GM23338 (cell line): ENCODE data around the gene TCERG1L. TPM values are rescaled to one million over a fixed set of nuclear protein-coding genes. Genes with fewer than 3 reads are reported as not detected.
"Not testable (repeated sequence)": the region's sequence is repeated elsewhere in the genome, so short reads cannot be mapped to it uniquely, and the experiment has no call there.

Experiments used
- ATAC-seq: fragments of 200-7000 bp; cut with Tn5 transposase; 3 replicates; pipeline ENCODE4 v1.9.1; 2020
- DNase-seq: peaks from one replicate; pipeline ENCODE4 v3.0.0-alpha.2; 2015; ENCODE audit warnings: low spot score
- H2AFZ ChIP-seq: fragments of 200-600 bp; sonication (generic); 2 replicates; pipeline ENCODE4 v1.8.0; 2016; ENCODE audit warnings: antibody characterized with exemption, mild to moderate bottlenecking, moderate library complexity
- H3F3A ChIP-seq: fragments of 200-600 bp; sonication (generic); replicated peaks from 2 replicates; pipeline ENCODE4 v1.8.0; 2017; ENCODE audit warnings: antibody characterized with exemption, mixed run types, low read depth
- H3K27ac ChIP-seq: fragments of 200-600 bp; sonication (generic); 2 replicates; pipeline ENCODE4 v1.6.1; 2016; ENCODE audit warnings: low read depth
- H3K27me3 ChIP-seq: fragments of 200-600 bp; sonication (generic); 2 replicates; pipeline ENCODE4 v1.8.0; 2016; ENCODE audit warnings: mild to moderate bottlenecking, mixed run types, moderate library complexity; ENCODE audit not compliant: insufficient read depth
- H3K36me3 ChIP-seq: fragments of 200-600 bp; sonication (generic); 2 replicates; pipeline ENCODE4 v1.8.0; 2016; ENCODE audit warnings: mild to moderate bottlenecking; ENCODE audit not compliant: insufficient read depth
- H3K4me1 ChIP-seq: fragments of 200-600 bp; sonication (generic); 2 replicates; pipeline ENCODE4 v1.8.0; 2016; ENCODE audit warnings: mild to moderate bottlenecking, moderate library complexity; ENCODE audit not compliant: insufficient read depth
- H3K4me2 ChIP-seq: fragments of 200-600 bp; sonication (generic); 2 replicates; pipeline ENCODE4 v1.7.1; 2017; ENCODE audit warnings: mixed run types
- H3K4me3 ChIP-seq: fragments of 200-600 bp; sonication (generic); 2 replicates; pipeline ENCODE4 v1.6.1; 2016; ENCODE audit warnings: mixed run types
- H3K79me2 ChIP-seq: fragments of 200-600 bp; sonication (generic); replicated peaks from 2 replicates; pipeline ENCODE4 v1.8.0; 2017; ENCODE audit warnings: mild to moderate bottlenecking; ENCODE audit not compliant: insufficient read depth
- H3K9me2 ChIP-seq: fragments of 200-600 bp; sonication (generic); 2 replicates; pipeline ENCODE4 v1.8.0; 2017; ENCODE audit not compliant: insufficient read depth
- H4K20me1 ChIP-seq: fragments of 200-600 bp; sonication (generic); replicated peaks from 2 replicates; pipeline ENCODE4 v1.8.0; 2017; ENCODE audit warnings: mild to moderate bottlenecking; ENCODE audit not compliant: insufficient read depth
- H3K27ac Mint-ChIP-seq: 2 replicates; pipeline ENCODE4 v1.8.0; 2020; ENCODE audit warnings: inconsistent platforms, mild to moderate bottlenecking, moderate library complexity, mixed read lengths
- H3K27me3 Mint-ChIP-seq: 3 replicates; pipeline ENCODE4 v1.8.0; 2022; ENCODE audit warnings: low read depth, mild to moderate bottlenecking, moderate library complexity, mixed read lengths, inconsistent platforms; ENCODE audit not compliant: insufficient read depth, poor library complexity
- H3K36me3 Mint-ChIP-seq: 3 replicates; pipeline ENCODE4 v1.8.0; 2021; ENCODE audit warnings: low read depth, mild to moderate bottlenecking, inconsistent platforms, moderate library complexity, mixed read lengths
- H3K4me1 Mint-ChIP-seq: 3 replicates; pipeline ENCODE4 v1.8.0; 2020; ENCODE audit warnings: mild to moderate bottlenecking, inconsistent platforms, mixed read lengths
- H3K4me3 Mint-ChIP-seq: 3 replicates; pipeline ENCODE4 v1.8.0; 2021; ENCODE audit warnings: moderate library complexity, mild to moderate bottlenecking, inconsistent platforms, mixed read lengths
- H3K9me3 Mint-ChIP-seq: 3 replicates; pipeline ENCODE4 v1.8.0; 2020; ENCODE audit warnings: moderate library complexity, mild to moderate bottlenecking, inconsistent platforms, mixed read lengths
- CREB1 ChIP-seq: fragments of 250-450 bp; sonication (Bioruptor Pico); IDR thresholded peaks from 2 replicates; pipeline ENCODE4 v1.5.0; 2020; ENCODE audit warnings: low read depth, mild to moderate bottlenecking, moderate library complexity
- CTCF ChIP-seq, 2 experiments: fragments of 200-600 bp in 1 of 2; sonication (generic) in 1 of 2; conservative IDR thresholded peaks; 2 replicates each; pipeline versions ENCODE4 v1.5.1 to v1.6.1; 2016 to 2017; ENCODE audit warnings: antibody characterized with exemption in 2 of 2, low read depth in 2 of 2, mild to moderate bottlenecking in 2 of 2, moderate library complexity in 1 of 2
- EZH2 ChIP-seq: fragments of 200-600 bp; sonication (generic); IDR thresholded peaks from one replicate; pipeline ENCODE4 v1.8.0; 2017; ENCODE audit warnings: antibody characterized with exemption, mild to moderate bottlenecking, low read depth; ENCODE audit not compliant: unreplicated experiment
- JUNB ChIP-seq: IDR thresholded peaks from one replicate; pipeline ENCODE4 v1.6.1; 2016; ENCODE audit warnings: antibody characterized with exemption; ENCODE audit not compliant: unreplicated experiment
- NANOG ChIP-seq: IDR thresholded peaks from 2 replicates; pipeline ENCODE4 v1.6.1; 2016; ENCODE audit warnings: antibody characterized with exemption, borderline replicate concordance
- POLR2AphosphoS5 ChIP-seq: IDR thresholded peaks from 2 replicates; pipeline ENCODE4 v1.6.1; 2016; ENCODE audit warnings: antibody characterized with exemption, low read depth
- REST ChIP-seq: IDR thresholded peaks from one replicate; pipeline ENCODE4 v1.6.1; 2018; ENCODE audit warnings: antibody characterized with exemption; ENCODE audit not compliant: unreplicated experiment
- ZNF114 ChIP-seq: fragments of 250-450 bp; sonication (Bioruptor Pico); IDR thresholded peaks from 2 replicates; pipeline ENCODE4 v1.5.0; 2020; ENCODE audit warnings: mild to moderate bottlenecking, moderate library complexity
- ZNF331 ChIP-seq: fragments of 250-450 bp; sonication (Bioruptor Pico); IDR thresholded peaks from 2 replicates; pipeline ENCODE4 v1.5.0; 2020; ENCODE audit warnings: low read depth, mild to moderate bottlenecking, moderate library complexity
- ZNF462 ChIP-seq: fragments of 250-450 bp; sonication (Bioruptor Pico); IDR thresholded peaks from 2 replicates; pipeline ENCODE4 v1.5.0; 2020; ENCODE audit warnings: mild to moderate bottlenecking, moderate library complexity
- polyA plus RNA-seq: library from polyadenylated mRNA; unstranded; fragments of >200 nt; fragmentation: Nextera tagmentation; extraction: Ambion mirVana; gene quantifications from 2 replicates; pipeline ENCODE4 v1.2.1, GENCODE V29; 2016
- total RNA-seq: library from RNA; depleted of rRNA; stranded (reverse); fragments of >200 nt; shearing (Covaris generic); gene quantifications from 2 replicates; pipeline ENCODE4 v1.2.3, GENCODE V29; 2014

TCERG1L gene
- total and polyA plus RNA-seq, 2 experiments from 2014 or later: 3.9 to 5.5 TPM

- H3K9me3 Mint-ChIP-seq: peaks cover 92% of the 10 kb centered on the region
- not testable (repeated sequence) for H3K4me3 ChIP-seq, DNase-seq, H4K20me1 ChIP-seq, H3K79me2 ChIP-seq, H3K4me3 Mint-ChIP-seq, H3F3A ChIP-seq, H3K4me1 ChIP-seq, H3K27me3 Mint-ChIP-seq, H2AFZ ChIP-seq, H3K36me3 ChIP-seq, H3K4me2 ChIP-seq, H3K9me2 ChIP-seq, H3K27me3 ChIP-seq, H3K27ac Mint-ChIP-seq, ATAC-seq, H3K27ac ChIP-seq
- H3K36me3 Mint-ChIP-seq: peaks cover 20% of the 10 kb centered on the region
- H3K4me1 Mint-ChIP-seq: peaks cover 12% of the 10 kb centered on the region; the same call in 2 of the 3 replicates
Measured at GRCh38 chr10:131322575-131322974, 11.1 kb upstream of the TCERG1L start.

- peak; percentile 16 for DNase-seq
- no peaks in the 10 kb centered on the region for H3F3A ChIP-seq
- TF ChIP-seq REST (no peak), ZNF114 (no peak), JUNB (no peak), ZNF331 (no peak), NANOG (no peak), EZH2 (no peak), CREB1 (CRISPR knock-in tag) (no peak), ZNF462 (no peak), POLR2AphosphoS5 (no peak), CTCF (conservative IDR thresholded peaks at IDR 0.05; ENCODE audit: low read depth in 2 of 2) (no peak)
Measured at GRCh38 chr10:131320860-131321604, 9.5 kb upstream of the TCERG1L start.

More at GRCh38 chr10:131320860-131321604, 9.5 kb upstream of the TCERG1L start:
- peaks cover 89% of the 10 kb centered on the region for H3K9me3 Mint-ChIP-seq
- no peak overlapping the region for H3K4me3 Mint-ChIP-seq
- no peaks in the 10 kb centered on the region; the same call in 1 of the 2 replicates for H3K36me3 ChIP-seq
- no peaks in the 10 kb centered on the region for H3K9me2 ChIP-seq
- H3K4me2 ChIP-seq: no peak overlapping the region
- no peaks in the 10 kb centered on the region for H4K20me1 ChIP-seq
- peaks cover 12% of the 10 kb centered on the region; the same call in 2 of the 3 replicates for H3K4me1 Mint-ChIP-seq
- no peak overlapping the region for H3K27ac Mint-ChIP-seq
- H3K4me3 ChIP-seq: no peak overlapping the region
- peaks cover 16% of the 10 kb centered on the region for H3K36me3 Mint-ChIP-seq
- no peaks in the 10 kb centered on the region for H3K27me3 ChIP-seq
- ATAC-seq: peak; percentile 54
- no peak overlapping the region for H3K27ac ChIP-seq
- H2AFZ ChIP-seq: peak overlapping the region; percentile 56; the same call in 1 of the 2 replicates
- H3K4me1 ChIP-seq: peaks cover 6% of the 10 kb centered on the region; the same call in 1 of the 2 replicates
- peaks cover 6% of the 10 kb centered on the region for H3K27me3 Mint-ChIP-seq
- no peaks in the 10 kb centered on the region for H3K79me2 ChIP-seq
